Esophagus mucosa (tissue), 1 donor: Measurements from ENCODE around the gene GSG1L. TPM values are rescaled to one million over a fixed set of nuclear protein-coding genes. Genes with fewer than 3 reads are reported as not detected.

Experiments used
- ATAC-seq: fragments of 200-7000 bp; cut with Tn5 transposase; one replicate; pipeline ENCODE4 v1.9.1; 2020
- total RNA-seq: library from RNA; stranded (reverse); gene quantifications from one replicate; pipeline ENCODE4 v1.2.4, GENCODE V29; 2023
- donor health status: DM: yes; HTN: yes; CAD: no.

Gene GSG1L
- not detected for total RNA-seq

DNA sequence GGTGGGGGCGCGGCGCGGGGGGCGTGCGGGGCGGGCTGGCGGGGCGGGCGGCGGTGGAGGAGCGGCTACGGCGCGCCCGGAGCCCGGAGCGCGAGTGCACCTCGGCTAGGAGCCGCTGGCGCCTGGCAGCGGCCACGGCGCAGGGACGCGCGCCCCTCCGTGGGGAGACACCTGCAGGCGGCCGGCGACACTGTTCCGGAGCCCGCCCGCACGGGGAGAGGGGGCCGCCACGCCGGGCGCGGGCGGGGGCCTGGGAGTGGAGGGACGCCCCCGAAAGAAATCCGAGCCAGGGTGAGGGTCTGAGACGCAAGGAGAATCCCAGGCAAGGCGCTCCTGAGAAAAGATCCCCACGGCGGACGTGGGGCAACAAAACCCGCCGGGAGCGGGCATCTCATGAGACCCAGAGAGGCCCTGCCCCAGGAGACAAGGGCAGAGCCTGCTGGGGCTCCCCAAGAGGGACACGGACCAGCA, at the start of gene GSG1L:
TSS of gene GSG1L (minus strand) at position 124 of the 471 bp plus-strand sequence. CDS start 290 bp downstream, outside the sequence.
- ATAC-seq, result no peak

DNA sequence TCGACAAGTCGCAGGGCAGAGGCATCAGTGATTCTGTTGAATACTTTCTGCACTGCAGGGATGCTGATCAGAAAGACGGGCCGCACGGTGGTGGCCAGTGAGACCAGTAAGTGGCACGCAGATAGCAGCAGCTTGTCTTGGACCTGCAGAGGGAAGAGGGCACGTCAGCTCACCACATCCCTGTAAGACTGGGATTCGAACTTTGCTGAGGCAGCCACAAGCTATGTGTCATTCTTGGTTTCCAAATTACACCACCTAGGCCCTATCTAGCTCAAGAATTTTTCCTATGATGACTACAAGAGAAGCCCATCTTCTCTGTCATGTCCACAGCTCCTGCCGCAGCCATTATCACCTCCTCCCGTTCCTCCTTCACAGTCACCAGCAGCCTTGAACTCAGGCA, 49.4 kb upstream of the GSG1L start:
- no peak for ATAC-seq

DNA sequence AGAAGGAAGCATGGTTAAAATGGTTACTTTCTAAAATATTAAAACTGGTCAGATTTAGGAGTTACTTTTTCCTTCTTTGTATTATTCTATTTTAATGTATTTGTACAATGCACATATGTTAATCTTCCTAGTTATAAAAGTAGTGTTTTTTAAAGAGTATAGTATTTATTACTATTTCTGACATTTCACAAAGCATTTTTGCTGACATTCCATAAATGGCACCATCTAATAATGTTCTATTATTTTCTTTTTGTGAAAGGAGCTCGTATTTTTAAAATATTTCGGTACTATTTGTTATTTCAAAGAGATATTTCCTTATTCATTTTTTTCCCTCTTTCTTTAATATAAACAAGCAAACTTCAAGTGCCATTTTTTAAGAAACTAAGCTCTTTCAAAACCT, 47.5 kb upstream of the GSG1L start:
- ATAC-seq, result no peak

DNA sequence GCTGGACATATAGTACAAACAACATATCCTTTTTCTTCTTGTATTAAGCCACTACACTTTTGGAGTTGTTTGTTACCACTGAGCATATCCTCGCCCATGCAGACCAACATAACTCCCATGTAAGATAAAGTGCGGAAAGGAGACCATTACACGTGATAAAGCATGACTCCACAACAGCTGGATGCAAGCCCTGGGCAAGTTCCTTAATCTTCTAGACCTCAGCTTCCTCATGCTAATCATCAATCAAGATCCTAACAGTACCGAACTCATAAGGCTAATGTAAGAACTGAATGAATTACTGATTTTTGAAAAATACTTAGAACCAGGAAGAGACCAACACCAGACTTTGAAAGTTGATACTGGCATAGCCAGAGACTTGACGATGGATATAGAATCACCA, 47.0 kb upstream of the GSG1L start:
- ATAC-seq, result no peak

DNA sequence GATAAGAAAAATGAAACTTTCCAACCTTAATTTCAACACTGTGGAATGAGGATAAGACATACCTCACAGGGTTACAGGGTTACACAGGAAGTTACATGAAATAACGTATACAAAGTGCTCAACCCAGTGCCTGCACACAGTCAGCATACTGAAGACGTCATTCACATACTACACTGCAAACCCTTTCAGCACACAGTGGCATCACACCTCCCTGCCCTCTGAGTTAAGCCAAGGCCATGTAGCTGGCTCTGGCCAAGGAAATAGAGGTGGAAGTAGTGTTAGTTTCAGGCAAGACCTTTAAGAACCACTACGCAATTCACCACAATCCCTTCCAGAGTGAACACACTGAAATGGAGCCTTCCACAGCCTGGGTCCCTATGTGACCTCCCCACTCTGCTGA, 46.6 kb upstream of the GSG1L start:
- ATAC-seq, result no peak

DNA sequence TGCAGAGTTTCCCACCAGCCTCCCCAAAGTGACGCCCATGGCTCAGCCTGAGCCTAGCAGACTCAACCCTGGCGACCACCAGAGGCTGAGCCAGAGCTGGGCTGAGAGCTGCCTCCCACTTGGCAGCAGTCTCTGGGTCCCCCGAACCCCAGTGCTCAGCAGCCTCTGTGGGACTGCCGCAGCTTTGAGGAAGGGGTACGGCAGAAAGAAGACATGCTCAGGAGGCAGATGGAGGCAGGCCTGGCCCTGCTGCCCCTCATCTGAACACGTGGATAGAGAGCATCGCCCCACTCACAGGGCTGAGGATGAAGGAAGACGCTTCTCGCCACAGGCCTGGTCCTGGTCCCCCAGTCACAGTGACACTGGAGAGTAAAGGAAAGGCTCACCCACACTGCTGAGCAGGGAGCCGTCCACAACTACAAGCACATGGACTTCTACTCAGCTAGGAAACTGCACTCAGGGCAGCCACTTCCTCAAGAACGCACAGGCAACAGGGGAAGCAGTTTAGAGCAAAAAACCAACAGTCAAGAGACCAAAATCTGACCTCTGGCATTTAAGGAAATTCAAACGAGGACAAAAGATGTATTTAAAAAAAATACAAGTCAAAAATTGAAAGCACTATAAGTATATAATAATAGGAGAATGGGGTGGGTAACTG, 45.2 kb upstream of the GSG1L start:
- no peak for ATAC-seq

DNA sequence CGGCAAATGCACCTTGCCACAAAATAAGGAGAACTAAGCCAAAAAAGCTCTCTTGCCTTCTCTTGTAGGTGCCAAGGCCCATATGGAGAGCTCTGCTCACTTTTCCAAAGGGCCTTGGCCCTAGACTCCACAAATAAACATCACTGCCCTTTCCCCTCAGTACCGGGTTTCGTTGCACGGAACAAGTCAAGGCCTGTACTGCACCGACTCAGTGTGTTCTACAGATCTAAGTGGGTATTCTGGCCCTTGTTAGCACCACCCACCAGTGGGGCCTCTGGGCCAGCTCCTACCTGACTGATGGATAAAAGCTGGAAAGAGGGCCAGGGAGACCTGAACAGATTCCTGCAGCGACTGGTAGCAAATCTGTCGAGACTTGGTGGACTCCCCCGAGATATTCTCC, 43.7 kb upstream of the GSG1L start:
- ATAC-seq, result peak; percentile 50

DNA sequence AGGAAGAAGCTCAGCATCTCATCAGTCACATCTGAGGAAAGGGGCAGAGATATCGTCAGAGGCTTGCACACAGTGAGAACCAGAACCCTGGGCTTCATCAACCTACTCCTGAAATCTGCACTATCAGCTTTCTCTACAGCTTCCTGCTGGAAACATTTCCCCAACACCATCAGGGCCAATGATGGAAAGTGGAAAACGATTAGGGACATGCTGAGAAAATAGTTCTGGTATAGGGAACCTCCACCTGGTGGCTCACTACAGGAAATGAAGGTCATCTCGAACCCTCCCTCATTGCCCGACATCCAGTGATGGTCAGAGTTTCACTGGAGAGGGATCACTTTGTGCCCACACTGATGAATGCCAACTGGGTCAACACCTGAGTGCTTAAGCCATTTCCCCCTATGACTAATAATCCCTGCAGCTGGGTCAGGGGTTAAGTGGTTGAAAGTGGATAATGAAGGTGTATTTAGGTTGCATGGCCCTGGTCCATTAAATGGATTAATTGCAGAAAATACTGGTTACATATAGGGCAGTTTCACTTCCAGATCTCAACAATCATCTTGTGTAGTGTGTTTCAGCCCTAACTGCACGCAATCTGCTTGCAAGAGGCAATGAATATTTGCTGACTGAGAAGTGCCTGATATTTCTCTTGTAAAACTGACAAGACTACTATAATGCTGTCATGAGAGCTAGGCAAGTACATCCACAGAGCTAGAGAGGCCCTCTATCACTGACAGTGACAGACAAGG, 43.1 kb upstream of the GSG1L start:
- ATAC-seq, result peak; percentile 43

DNA sequence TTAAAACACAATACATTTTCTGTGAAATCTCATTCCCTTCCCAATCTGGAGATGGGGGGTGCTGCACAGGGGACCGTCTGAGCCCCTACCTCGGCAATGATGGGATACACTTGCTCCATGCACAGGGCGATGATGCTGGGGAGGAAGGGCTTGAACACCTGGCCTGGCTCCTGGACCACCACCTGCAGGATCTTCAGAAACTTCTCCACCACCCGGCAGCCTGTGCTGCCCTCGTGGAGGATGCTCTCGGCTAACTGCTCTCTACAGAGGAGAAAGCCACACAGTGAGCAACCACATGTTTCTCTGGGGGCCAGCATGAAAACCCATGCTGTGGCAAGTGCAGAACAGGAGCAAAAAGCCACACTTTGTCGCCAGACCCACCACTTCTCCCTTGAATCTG, 42.4 kb upstream of the GSG1L start:
- ATAC-seq, result no peak

DNA sequence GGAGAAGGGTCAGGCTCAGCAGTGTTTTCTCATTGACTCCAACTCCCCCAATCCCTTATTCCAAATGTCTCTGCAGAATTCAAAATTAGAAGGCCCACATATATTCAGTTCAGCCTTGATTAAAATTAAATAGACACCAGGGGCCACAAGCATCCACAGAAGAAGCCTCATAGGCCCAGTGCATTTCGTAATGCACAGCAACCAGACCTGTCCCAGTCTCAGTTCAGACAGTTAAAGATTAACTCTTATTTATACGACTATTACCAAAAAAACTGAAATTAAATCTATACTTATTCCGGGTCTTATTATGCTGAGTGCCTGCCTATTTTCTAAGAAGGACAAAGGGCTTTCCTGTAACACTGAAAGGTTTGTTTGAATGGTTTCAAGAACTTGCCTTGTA, 41.8 kb upstream of the GSG1L start:
- ATAC-seq, result no peak

DNA sequence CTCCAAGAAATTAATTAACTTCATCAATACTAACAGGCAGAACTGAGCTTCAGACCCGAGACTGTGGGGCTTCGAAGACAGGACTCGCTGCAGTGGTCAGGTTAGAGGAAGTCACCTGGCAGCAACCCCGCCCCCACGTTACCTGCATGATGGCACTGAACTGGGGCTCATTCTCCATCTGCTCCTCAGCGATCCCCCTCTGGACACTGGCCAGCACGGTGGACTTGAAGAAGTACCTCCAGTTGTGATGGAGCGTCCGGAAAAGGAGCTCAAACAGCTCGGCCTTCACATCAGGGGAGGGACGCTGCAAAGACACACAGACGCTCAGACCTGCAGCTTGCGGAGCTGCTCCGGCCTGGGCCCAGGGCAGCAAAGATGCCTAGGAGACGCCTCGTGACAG, 40.9 kb upstream of the GSG1L start:
- ATAC-seq, result no peak

DNA sequence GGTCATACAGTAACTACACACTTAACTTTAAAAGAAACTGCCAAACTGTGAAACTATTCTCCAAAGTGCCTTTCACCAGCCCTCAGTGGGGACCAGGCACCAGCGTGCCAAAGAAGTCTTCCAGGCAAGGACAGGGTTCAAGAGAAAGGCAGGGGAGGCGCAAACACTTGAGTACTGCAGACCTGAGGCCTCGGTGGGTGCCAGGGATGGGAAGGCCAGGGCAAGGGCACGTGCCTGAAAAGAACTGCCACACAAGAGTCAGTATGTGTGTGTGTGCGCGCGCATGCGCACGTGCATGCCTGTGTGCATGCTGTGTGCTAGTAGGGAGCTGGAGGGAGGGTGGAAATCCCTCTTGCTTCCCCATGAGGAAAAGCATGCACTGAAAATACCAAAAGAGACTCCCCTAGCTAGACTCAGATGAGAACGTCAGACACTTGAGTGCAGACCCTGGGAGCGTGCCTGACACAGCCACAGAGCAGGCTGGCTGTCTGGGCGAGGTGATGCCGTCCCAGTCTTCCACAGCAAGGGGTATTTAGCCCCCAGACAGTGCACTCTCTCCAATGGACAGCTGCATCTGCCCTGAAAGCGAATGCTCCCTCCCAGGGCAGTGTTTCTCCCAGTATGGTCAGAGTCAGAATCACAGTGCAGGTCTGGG, 40.1 kb upstream of the GSG1L start:
- ATAC-seq, result no peak

DNA sequence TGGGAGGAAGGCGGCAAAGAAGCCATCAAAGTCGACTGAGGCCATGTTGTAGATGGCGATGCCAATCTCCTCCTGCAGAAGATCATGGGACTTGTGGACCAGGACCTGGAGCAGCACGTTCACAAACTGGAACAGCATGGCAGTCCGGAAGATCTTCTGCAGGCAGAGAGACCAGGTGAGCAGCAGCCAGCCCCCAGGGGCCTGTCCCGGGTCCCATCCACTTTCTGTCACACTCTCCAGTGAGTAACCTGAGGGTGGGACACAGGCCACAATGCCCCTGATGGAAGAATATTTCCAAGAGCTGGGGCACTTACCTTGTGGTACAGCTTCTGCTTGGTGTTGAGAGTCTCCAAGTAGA, 38.0 kb upstream of the GSG1L start:
- ATAC-seq, result no peak

DNA sequence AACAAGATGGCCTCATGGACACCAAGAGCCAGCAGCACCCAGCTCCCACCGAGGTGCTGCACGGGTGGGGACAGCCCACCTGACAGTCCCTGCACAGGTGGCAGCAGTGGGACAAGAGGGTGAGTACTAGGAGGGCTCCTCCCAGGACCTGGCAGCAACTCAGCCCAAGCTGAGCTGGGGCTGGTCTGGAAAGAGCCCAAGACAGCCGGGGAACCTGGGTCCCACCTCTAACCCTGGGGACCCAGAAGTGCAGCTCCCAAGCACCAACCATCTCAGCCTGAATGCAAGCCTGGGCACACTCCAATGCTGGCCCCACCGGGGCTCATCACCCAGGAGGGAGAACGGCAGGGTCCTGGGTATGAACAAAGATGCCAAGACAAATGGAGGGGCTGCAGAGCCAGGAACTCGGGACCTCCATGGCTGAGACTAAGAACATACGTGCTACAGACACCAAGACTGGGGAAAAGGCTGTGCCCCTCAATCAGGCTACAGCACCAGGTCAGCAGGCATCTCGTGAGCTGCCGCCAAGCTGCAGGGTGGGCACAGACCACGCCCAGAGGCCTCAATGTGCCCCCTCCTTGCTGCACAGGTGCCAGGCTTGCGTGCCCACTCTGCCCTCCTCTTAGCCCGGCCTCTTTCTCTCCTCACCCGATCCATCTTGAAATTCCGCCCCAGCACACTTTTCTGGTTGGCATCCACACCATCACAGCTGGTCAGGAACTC, 37.5 kb upstream of the GSG1L start:
- ATAC-seq, result no peak

DNA sequence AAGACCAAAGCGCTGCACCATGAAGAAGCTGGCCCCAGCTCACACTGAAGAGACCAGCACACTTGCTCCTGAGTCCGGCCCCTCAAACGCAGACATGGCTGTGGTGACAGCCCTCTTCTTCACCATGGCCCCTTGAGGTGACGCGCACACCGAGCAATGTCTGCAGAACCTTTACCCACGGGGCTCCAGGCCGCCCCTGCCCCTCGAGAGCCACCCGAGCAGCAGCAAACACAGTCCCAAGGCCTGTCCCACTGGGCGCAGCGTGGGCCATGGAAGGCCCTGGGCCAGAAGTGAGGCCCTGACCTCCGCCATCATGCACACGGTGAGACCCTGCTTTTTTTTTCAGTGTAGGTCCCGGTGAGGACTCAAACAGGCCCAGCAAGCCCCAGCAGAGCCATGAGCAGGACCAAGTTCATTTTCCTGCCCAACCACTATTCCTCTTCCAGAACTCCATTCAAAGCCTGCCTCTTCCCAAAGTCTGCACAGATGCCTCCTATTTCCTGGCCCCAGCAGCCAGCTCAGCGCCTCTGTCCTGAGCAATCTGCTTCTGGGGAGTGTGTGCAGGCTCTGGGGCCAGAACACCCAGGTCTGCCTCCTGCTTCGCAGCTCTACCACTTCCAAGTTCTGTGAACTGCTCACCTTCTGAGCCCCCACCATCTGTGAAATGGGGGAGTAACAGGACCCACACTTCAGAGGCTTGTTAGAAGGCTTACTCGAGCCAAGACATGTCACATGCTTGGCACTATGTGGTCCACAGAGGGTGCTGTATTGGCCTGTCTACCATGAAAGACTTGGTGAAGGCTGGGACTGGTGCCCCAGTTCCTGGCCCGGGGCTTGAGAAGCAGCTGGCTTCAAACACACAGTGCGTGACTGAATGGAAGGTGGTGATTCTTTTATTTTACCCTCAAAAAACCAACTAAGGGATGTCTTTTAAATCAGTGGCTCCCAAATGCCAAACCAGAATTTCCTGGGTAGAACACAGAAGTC, 35.7 kb upstream of the GSG1L start:
- no peak for ATAC-seq

DNA sequence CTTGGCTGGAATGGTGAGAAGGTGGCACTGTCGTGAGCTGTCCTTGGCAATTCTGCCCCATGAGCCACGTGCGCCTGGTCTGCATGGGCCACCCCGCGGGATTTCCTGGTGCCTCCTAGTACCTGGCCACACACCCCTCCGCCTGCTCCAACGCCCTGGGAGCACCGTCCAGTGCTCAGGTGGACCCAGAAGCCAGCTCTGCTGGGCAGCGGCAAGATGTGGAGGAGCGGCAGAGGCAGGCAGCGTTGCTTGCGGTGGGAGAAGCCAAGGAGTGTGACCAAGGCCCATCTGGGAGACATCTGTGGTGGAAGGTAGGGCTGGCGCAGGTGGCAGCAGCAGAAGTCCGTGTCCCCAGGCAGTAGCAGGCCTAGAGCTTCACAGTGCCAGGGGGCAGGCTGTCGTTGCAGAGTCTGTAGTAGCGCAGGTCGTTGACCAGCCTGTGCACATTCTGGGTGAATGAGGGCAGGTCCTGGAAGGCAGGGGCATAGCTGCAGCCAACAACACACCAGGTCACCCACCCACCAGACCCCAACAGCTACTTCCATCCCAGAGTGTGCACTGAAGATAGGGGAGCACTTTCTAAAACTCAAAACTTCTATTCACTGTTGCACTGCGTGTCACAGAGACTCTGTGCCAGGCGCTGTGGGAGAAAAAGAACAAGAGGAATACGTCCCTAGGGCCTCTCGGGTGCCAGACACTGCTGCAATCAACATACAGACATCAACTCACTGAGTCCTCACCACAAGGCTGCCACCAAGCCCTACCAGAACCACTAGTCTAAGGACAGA, 34.9 kb upstream of the GSG1L start:
- ATAC-seq, result no peak

DNA sequence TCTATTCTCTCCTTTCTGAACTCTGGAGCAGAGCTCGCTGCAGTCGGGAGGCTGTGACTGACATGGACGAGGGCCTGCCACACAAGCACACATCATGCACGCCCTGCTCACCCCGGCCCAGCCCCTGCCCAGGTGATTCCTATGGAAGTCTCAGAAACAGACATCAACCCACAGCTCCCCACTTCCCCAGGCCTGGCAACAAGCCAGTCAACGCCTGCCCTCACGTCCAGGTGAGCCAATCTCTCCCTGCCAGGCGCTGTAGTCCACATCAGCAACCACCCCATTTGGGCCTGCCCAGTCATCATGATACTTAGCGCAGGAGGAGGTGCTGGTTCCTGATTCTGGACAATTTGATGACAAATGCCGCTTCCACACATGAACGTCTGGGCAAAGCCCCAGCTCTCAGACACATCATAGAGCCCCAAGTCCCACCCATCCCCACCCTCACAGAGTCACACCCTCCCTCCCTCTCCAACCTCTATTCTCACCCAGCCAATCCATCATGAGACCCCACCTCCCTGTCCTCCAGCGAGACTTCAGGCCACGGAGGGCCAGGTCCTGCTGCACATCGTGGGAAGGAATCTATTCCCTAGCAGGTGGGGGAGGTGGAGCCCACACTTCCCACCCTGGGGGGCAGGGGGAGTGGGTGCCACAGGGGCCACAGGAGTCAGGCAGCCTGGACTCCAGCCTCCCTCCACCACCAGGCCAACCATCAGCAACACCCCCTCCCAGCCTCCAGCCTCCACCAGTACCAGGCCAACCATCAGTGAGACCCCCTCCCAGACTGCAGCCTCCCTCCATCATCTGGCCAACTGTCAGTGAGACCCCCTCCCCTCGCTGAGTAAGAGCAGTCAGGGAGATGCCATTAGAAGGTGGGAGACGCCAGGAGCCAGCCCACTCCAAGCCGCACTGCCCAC, 33.7 kb upstream of the GSG1L start:
- peak; percentile 64 for ATAC-seq

DNA sequence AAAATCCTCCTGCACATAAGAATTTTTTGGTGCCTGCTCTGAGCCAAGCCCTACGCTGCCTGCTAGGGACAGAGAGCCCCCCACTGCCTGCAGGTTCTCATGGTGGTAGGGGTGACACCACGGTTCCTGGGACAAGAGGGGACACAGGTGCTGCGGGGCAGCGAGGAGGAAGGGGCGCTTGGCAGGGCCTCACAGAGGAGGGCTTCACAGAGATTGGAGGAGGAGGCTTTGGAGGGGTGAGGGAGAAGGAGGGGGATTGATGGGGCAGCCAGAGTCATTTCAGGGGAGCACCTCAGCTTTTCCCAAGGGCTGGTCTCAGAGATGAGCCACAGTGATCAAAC, 29.8 kb upstream of the GSG1L start:
- no peak for ATAC-seq

DNA sequence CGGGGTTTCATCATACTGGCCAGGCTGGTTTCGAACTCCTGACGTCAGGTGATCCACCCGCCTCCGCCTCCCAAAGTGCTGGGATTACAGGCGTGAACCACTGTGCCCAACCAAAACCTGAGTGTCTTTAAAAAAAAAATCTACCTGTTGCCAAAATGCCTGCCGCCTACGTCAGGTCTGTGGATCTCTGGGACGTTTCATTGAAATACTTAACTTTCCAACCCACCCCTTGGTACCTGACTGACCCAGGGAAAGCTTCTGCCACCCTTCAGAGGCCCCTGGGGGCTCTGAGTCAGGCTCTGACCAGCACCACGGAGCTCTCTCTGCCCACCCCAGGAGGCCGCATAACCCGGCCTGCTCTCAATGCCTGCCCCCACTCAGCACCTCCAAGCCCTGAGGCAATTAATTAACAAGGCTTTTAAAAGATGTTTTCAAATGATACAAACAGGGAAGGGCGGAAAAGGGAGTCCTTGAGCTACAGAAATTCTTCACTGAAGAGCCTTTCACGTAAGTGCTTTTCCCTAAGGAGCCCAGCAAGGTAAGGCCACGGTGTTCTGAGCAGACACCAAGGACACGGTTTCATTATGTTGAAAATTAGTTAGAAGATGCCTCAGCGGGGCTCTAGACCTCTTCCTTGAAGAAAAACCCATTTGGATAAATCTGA, 29.3 kb upstream of the GSG1L start:
- ATAC-seq, result peak; percentile 37

DNA sequence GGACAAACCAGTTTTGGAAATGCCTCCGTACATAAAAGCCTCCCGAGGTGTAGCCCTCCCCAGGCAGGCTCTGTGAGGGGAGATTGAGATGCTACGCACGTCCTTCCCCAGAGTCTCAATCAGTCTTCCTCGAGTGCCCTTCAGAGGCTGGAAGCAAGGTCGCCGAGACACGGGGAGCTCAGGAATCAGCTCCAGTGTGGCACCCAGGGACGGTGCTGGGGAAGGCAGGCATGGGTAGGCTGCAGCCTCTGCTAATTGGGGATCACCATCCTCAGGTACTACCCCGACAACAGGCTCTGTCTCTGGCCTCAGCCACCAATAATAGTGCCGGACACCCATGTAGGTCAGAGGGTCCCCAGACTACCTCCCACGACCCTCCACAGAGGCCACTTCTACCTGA, 28.1 kb upstream of the GSG1L start:
- ATAC-seq, result peak; percentile 2
